ENCODE measurements around the gene ZNF672.

GRCh38 chr1:248837045-248837780 is 811 bp upstream of the ZNF672 start:
- TF ChIP-seq CTCF (IDR thresholded peaks at IDR 0.05; ENCODE audit: low read depth, low read length) (no peak), POLR2A (IDR thresholded peaks at IDR 0.05; ENCODE audit: extremely low read depth, insufficient read length) (no peak), MAX (IDR thresholded peaks at IDR 0.05; ENCODE audit: low read depth, low read length) (no peak), MYC (IDR thresholded peaks at IDR 0.05; ENCODE audit: low read depth, low read length) (no peak)
